ENCODE data around the gene FARP2.
"Not testable (repeated sequence)": the region's sequence is repeated elsewhere in the genome, so short reads cannot be mapped to it uniquely, and the experiment has no call there.

Gene FARP2

GRCh38 chr2:241317391-241317790 is 38.7 kb upstream of the FARP2 start:
- no peak for TF ChIP-seq ZFX (IDR thresholded peaks at IDR 0.05; ENCODE audit: borderline replicate concordance)
- no peak for TF ChIP-seq CTCF (IDR thresholded peaks at IDR 0.05)
- peak overlapping the region; percentile 95 for H3K27ac ChIP-seq

- H3K27ac ChIP-seq, result not testable (repeated sequence)
Measured at GRCh38 chr2:241318830-241319229, 37.3 kb upstream of the FARP2 start.

- TF ChIP-seq CTCF (IDR thresholded peaks at IDR 0.05) (no peak), ZFX (IDR thresholded peaks at IDR 0.05; ENCODE audit: borderline replicate concordance) (no peak)
- H3K27ac ChIP-seq, result no peak overlapping the region
Measured at GRCh38 chr2:241320394-241320793, 35.7 kb upstream of the FARP2 start.

- TF ChIP-seq CTCF (IDR thresholded peaks at IDR 0.05) (no peak), ZFX (IDR thresholded peaks at IDR 0.05; ENCODE audit: borderline replicate concordance) (no peak)
- no peak overlapping the region for H3K27ac ChIP-seq
Measured at GRCh38 chr2:241321033-241321432, 35.1 kb upstream of the FARP2 start.

GRCh38 chr2:241321886-241322285 is 34.2 kb upstream of the FARP2 start:
- H3K27ac ChIP-seq, result no peak overlapping the region
- no peak for TF ChIP-seq ZFX (IDR thresholded peaks at IDR 0.05; ENCODE audit: borderline replicate concordance)
- no peak for TF ChIP-seq CTCF (IDR thresholded peaks at IDR 0.05)

- no peak for TF ChIP-seq ZFX (IDR thresholded peaks at IDR 0.05; ENCODE audit: borderline replicate concordance)
- no peak for TF ChIP-seq CTCF (IDR thresholded peaks at IDR 0.05)
- H3K27ac ChIP-seq, result no peak overlapping the region
Measured at GRCh38 chr2:241323778-241324177, 32.3 kb upstream of the FARP2 start.

- H3K27ac ChIP-seq, result no peak overlapping the region
- no peak for TF ChIP-seq CTCF (IDR thresholded peaks at IDR 0.05)
- TF ChIP-seq ZFX (IDR thresholded peaks at IDR 0.05; ENCODE audit: borderline replicate concordance), result no peak
Measured at GRCh38 chr2:241324775-241325174, 31.3 kb upstream of the FARP2 start.

GRCh38 chr2:241325257-241325656 is 30.8 kb upstream of the FARP2 start:
- H3K27ac ChIP-seq, result no peak overlapping the region
- TF ChIP-seq CTCF (IDR thresholded peaks at IDR 0.05) (no peak), ZFX (IDR thresholded peaks at IDR 0.05; ENCODE audit: borderline replicate concordance) (no peak)
